ENCODE measurements around the gene MIER3.

- TF ChIP-seq EZH2 (IDR thresholded peaks at IDR 0.05) (no peak), POLR2AphosphoS5 (IDR thresholded peaks at IDR 0.05; ENCODE audit: borderline replicate concordance, low read depth, low read length) (no peak), FOXP2 (optimal IDR thresholded peaks at IDR 0.05; ENCODE audit: control extremely low read depth, extremely low read length, insufficient read depth) (no peak)
Measured at GRCh38 chr5:56959326-56959725, 7.4 kb upstream of the MIER3 start.

Measured in SK-N-MC (cell line).